ENCODE data around the gene OR4E2.

GRCh38 chr14:21656980-21657379, 3.3 kb downstream of the OR4E2 start:
- TF ChIP-seq SUZ12 (IDR thresholded peaks at IDR 0.05) (no peak), FOXM1 (IDR thresholded peaks at IDR 0.05; ENCODE audit: borderline replicate concordance) (no peak), FOXK2 (IDR thresholded peaks at IDR 0.05) (no peak), ELF4 (IDR thresholded peaks at IDR 0.05) (no peak), CTBP1 (IDR thresholded peaks at IDR 0.05; ENCODE audit: borderline replicate concordance) (no peak), BHLHE40 (IDR thresholded peaks at IDR 0.05; ENCODE audit: borderline replicate concordance) (no peak), ARNT (IDR thresholded peaks at IDR 0.05) (no peak), ZNF384 (IDR thresholded peaks at IDR 0.05) (no peak), HDGF (IDR thresholded peaks at IDR 0.05; ENCODE audit: borderline replicate concordance) (no peak), LEF1 (IDR thresholded peaks at IDR 0.05; ENCODE audit: borderline replicate concordance) (no peak), FOXA1 (IDR thresholded peaks at IDR 0.05) (no peak), SP1 (IDR thresholded peaks at IDR 0.05) (no peak), L3MBTL2 (conservative IDR thresholded peaks at IDR 0.05) (no peak), NFRKB (IDR thresholded peaks at IDR 0.05) (no peak)
